HUES48 (cell line): Measurements from ENCODE around the gene TANC1.

ENCODE experiments used
- H3K27ac ChIP-seq: one replicate; pipeline ENCODE4 v1.7.0; 2013; ENCODE audit warnings: low read depth, low read length, inconsistent platforms
- H3K27me3 ChIP-seq: 2 replicates; pipeline ENCODE4 v1.6.1; 2013; ENCODE audit warnings: mild to moderate bottlenecking, low read length; ENCODE audit not compliant: control insufficient read depth, insufficient read depth
- H3K36me3 ChIP-seq: 2 replicates; pipeline ENCODE4 v1.6.1; 2013; ENCODE audit warnings: low read length; ENCODE audit not compliant: control insufficient read depth, insufficient read depth
- H3K4me1 ChIP-seq: 2 replicates; pipeline ENCODE4 v1.6.1; 2013; ENCODE audit warnings: mild to moderate bottlenecking, low read length; ENCODE audit not compliant: control insufficient read depth, insufficient read depth
- H3K4me3 ChIP-seq: 2 replicates; pipeline ENCODE4 v1.5.1; 2013; ENCODE audit warnings: mild to moderate bottlenecking, low read depth, low read length
- H3K9ac ChIP-seq: 2 replicates; pipeline ENCODE4 v1.6.1; 2013; ENCODE audit warnings: mild to moderate bottlenecking, low read depth, low read length, moderate library complexity
- H3K9me3 ChIP-seq: 2 replicates; pipeline ENCODE4 v1.6.1; 2013; ENCODE audit warnings: low read length; ENCODE audit not compliant: control insufficient read depth, insufficient read depth

TANC1 gene

DNA sequence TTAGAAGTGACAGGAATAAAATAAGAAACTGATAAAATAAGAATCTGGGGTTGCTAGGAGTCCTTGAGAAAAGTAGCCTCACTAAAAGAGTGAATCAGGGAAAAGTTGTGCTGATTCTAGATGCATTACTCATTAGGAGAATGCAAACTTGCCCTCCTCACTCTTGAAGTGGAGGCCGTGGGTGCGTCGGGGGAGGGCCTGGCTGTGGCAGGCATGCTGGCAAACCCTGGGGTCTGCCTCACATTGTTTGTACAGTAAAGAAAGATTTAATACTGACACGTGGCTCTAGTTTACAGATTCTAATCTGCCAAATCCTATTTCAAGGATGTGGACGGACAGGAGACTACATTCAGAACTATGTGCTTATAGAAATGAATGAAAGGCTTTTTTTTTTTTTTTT lies 41.9 kb downstream of the TANC1 start:
- H3K36me3 ChIP-seq = no peaks in the 10 kb centered on the region
- no peak overlapping the region for H3K4me3 ChIP-seq
- no peaks in the 10 kb centered on the region for H3K27me3 ChIP-seq
- H3K9ac ChIP-seq = no peak overlapping the region
- H3K27ac ChIP-seq = no peak overlapping the region
- peaks cover 8% of the 10 kb centered on the region; the same call in 1 of the 2 replicates for H3K4me1 ChIP-seq
- peaks cover 12% of the 10 kb centered on the region; the same call in 1 of the 2 replicates for H3K9me3 ChIP-seq

DNA sequence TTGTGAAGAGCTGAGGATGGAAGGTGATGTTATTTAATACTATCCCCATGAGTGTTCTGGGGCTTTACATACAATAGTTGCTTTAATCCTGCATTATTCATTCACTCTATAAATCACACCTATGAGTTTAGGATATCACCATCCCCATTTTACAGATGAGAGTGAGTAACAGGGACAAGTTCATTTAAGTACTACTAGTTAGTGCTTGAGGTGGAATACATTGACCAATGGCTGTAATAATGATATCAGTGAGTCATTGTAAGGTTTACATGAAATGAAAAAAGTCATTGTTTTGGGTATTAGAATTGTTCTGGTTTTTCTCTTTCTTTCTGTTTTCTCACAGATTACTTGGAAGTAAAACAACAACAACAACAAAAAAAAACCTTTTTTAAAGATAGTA lies 42.5 kb downstream of the TANC1 start:
- no peak overlapping the region for H3K4me3 ChIP-seq
- no peaks in the 10 kb centered on the region for H3K27me3 ChIP-seq
- H3K9me3 ChIP-seq = peaks cover 18% of the 10 kb centered on the region
- H3K9ac ChIP-seq = no peak overlapping the region
- no peaks in the 10 kb centered on the region for H3K36me3 ChIP-seq
- peaks cover 8% of the 10 kb centered on the region; the same call in 1 of the 2 replicates for H3K4me1 ChIP-seq
- H3K27ac ChIP-seq = no peak overlapping the region

DNA sequence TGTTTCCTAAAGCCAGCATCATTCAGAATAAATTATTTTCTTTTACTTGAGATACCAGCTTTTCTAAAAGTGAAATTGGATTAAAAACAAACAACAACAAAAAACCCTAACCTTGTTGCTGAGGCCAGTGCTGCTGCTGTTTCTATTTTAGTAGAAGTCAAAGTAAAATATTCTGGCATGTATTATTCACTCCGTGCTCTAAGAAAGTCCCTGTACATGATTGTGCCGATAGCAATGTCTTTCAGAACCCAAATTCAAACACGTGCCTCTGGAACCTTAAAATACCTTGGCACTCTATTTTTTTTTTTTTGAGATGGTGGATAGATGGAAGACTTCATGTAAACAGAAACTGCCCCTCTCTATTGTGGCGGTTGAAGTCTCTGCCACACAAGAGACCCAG lies 43.7 kb downstream of the TANC1 start:
- H3K9me3 ChIP-seq = peaks cover 21% of the 10 kb centered on the region
- H3K27ac ChIP-seq = no peak overlapping the region
- H3K9ac ChIP-seq = no peak overlapping the region
- no peaks in the 10 kb centered on the region for H3K27me3 ChIP-seq
- no peak overlapping the region for H3K4me3 ChIP-seq
- no peaks in the 10 kb centered on the region for H3K36me3 ChIP-seq
- peaks cover 8% of the 10 kb centered on the region; the same call in 1 of the 2 replicates for H3K4me1 ChIP-seq

DNA sequence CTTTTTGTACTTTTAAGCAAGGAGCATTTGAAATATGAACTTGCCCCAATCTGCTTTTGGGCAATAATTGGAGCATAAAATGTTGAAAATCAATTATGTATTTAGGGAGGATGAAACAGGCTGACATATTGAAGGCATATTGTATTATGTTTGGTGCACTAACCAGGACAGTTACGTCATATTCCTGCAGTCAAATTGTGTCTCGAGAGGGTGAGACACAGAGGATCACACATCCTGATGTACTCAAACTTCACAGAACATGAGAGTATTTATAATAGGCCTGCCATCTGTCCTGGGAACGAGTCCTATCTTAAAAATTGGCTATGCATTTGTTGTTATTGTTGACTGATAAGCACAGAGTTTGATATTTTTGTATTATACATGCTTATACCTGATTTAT lies 44.7 kb downstream of the TANC1 start:
- Histone ChIP-seq H3K36me3 (no peaks in the 10 kb centered on the region), H3K27me3 (no peaks in the 10 kb centered on the region), H3K9ac (no peak overlapping the region), H3K27ac (no peak overlapping the region), H3K9me3 (peaks cover 21% of the 10 kb centered on the region), H3K4me3 (no peak overlapping the region), H3K4me1 (peaks cover 8% of the 10 kb centered on the region; the same call in 1 of the 2 replicates)

DNA sequence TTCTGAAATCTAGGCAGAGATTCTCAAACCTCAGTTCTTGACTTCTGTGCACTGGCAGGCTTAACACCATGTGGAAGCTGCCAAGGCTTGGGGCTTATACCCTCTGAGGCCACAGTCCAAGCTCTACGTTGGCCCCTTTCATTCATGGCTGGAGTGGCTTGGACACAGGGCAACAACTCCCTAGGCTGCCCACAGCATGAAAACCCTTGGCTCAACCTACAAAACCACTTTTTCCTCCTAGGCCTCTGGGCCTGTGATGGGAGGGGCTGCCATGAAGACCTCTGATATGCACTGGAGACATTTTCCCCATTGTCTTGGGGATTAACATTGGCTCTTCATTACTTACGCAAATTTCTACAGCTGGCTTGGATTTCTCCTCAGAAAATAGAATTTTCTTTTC lies 46.7 kb downstream of the TANC1 start:
- Histone ChIP-seq H3K4me1 (peaks cover 3% of the 10 kb centered on the region; the same call in 1 of the 2 replicates), H3K9ac (no peak overlapping the region), H3K27ac (no peak overlapping the region), H3K9me3 (peaks cover 21% of the 10 kb centered on the region), H3K4me3 (no peak overlapping the region), H3K36me3 (no peaks in the 10 kb centered on the region), H3K27me3 (no peaks in the 10 kb centered on the region)

DNA sequence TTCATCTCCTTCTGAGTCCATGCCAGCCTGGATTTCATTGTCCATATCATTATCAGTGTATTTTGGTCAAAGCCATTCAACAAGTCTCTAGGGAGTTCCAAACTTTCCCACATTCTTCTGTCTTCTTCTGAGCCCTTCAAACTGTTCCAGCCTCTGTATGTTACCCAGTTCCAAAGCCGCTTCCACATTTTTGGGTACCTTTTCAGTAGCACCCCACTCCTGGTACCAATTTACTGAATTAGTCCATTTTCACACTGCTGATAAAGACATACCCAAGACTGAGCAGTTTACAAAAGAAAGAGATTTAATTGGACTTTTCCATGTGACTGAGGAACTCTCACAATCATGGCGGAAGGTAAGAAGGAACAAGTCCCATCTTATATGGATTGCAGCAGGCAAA lies 47.4 kb downstream of the TANC1 start:
- H3K36me3 ChIP-seq = no peaks in the 10 kb centered on the region
- no peaks in the 10 kb centered on the region for H3K4me1 ChIP-seq
- H3K9me3 ChIP-seq = peaks cover 21% of the 10 kb centered on the region
- no peak overlapping the region for H3K4me3 ChIP-seq
- H3K9ac ChIP-seq = no peak overlapping the region
- no peak overlapping the region for H3K27ac ChIP-seq
- no peaks in the 10 kb centered on the region for H3K27me3 ChIP-seq

DNA sequence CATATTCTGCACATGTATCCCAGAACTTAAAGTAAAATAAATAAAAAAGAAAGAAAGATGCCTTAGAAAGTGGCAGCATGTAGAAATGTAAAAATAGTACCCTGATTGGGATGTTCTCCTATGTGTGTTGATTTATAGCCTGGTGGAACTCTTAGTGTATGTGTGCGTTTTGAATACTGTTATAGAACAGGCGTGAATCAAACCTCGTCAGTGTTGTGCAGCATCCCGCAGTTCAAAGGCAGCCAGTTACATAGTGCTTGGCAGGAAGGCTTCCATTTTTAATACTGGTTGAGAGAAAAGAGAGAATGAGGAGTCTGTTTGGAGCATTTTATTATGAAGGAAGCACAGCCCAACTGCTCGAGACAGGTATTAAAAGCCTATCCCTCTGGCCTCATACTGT lies 49.4 kb downstream of the TANC1 start:
- H3K27me3 ChIP-seq = no peaks in the 10 kb centered on the region
- no peaks in the 10 kb centered on the region for H3K36me3 ChIP-seq

DNA sequence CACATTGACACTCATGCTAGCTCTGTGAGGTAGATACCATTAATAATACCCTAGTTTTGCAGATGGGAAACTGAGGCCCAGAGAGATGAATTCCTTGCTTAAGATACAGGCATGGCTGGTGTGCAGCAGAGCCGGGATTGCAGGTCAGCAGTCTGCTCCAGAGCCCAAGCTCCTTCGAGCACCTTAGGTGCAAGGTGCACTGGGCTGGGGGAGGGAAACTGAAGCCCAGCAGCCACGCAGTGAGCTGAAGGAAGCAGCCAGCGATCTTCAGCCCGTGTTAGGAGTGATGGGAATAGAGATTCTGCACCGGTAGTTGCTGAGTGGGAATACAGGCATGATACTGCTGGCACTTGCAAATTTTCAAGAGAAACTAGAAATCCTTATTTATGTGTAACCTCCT lies 50.6 kb downstream of the TANC1 start:
- Histone ChIP-seq H3K36me3 (no peaks in the 10 kb centered on the region), H3K9ac (no peak overlapping the region), H3K27me3 (no peaks in the 10 kb centered on the region), H3K9me3 (peaks cover 17% of the 10 kb centered on the region), H3K27ac (no peak overlapping the region), H3K4me1 (no peaks in the 10 kb centered on the region), H3K4me3 (no peak overlapping the region)

More for the DNA sequence above, 49.4 kb downstream of the TANC1 start:
- Histone ChIP-seq H3K4me3 (no peak overlapping the region), H3K27ac (no peak overlapping the region), H3K4me1 (no peaks in the 10 kb centered on the region), H3K9me3 (peaks cover 21% of the 10 kb centered on the region), H3K9ac (no peak overlapping the region)

DNA sequence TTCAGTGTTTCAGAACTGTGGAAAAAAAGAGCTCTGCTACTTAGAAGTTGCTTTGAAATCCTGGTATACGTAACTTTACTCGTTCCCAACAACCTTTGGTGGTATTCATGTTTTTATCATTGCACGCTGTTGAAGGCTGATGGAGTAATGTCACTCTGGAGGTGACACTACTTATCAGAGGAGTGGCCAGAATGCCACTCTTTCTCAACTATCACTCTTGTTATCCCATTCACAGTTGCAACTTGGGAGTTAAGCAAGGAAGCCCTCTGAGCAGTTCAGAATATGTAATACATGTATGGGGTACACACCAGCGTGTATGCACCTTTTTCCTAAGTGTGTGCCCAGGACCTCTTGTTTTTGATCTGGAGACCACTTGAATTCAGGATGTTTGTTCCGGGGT lies 53.6 kb downstream of the TANC1 start:
- H3K9ac ChIP-seq = no peak overlapping the region
- no peak overlapping the region for H3K4me3 ChIP-seq
- H3K9me3 ChIP-seq = no peaks in the 10 kb centered on the region

DNA sequence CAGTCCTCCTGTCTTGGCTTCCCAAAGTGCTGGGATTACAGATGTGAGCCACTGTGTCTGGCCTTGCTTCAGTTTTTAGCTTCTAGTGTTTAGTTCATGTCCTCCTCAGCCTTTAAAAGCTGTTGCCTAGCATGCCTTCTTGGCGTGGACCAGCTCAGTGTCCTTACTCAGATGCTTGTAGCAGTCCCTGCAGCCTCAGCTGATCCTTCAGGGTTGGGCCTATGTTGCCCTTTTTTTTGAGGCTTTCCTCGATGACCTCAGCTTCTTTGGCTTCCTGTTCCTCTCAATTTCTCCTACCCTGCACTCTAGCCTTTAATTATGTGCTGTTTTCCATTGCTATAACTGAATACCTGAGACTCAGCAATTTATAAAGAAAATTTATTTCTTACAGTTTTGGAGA lies 57.7 kb downstream of the TANC1 start:
- no peak overlapping the region for H3K4me3 ChIP-seq
- no peak overlapping the region for H3K9ac ChIP-seq
- no peak overlapping the region for H3K27ac ChIP-seq
- H3K4me1 ChIP-seq = peaks cover 20% of the 10 kb centered on the region
- no peaks in the 10 kb centered on the region for H3K27me3 ChIP-seq
- no peaks in the 10 kb centered on the region for H3K9me3 ChIP-seq
- no peaks in the 10 kb centered on the region for H3K36me3 ChIP-seq

More for the DNA sequence above, 53.6 kb downstream of the TANC1 start:
- H3K27ac ChIP-seq = no peak overlapping the region
- peaks cover 7% of the 10 kb centered on the region for H3K4me1 ChIP-seq
- H3K36me3 ChIP-seq = no peaks in the 10 kb centered on the region
- no peaks in the 10 kb centered on the region for H3K27me3 ChIP-seq

DNA sequence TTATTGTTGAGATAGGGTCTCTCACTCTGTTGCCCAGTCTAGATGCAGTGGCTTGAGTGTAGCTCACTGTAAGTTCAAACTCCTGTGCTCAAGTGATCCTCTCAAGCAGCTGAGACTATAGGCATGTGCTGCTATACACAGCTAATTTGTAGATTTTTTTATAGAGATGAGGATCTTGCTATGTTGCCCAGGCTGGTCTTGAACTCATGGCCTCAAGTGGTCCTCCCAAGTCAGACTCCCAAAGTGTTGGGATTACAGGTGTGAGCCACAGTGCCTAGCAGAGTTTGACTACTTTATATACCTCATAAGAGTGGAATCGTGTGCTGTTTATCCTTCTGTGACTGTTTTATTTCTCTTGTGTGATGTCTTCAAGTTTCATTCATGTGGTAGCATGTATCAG lies 60.3 kb downstream of the TANC1 start:
- Histone ChIP-seq H3K9me3 (no peaks in the 10 kb centered on the region), H3K36me3 (no peaks in the 10 kb centered on the region), H3K9ac (no peak overlapping the region), H3K27ac (no peak overlapping the region), H3K4me3 (no peak overlapping the region), H3K27me3 (no peaks in the 10 kb centered on the region), H3K4me1 (peaks cover 37% of the 10 kb centered on the region)

DNA sequence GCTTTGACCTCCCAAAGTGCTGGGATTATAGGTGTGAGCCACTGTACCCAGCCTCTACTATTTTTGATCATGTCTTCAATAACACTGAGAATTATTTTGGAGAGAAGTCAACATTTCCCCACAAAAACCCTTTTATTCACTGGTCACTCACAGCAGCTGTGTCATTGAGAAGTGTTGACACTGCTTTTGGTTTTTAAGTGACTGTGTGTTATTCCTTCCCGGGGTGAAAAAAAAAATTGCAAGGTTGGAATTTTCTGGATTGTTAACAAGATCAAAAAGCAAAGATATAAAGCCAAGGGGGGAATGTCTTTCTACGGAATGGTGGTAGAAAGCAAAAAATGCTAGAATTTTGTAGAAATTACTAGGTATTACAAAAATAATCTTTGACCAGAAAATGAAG lies 61.5 kb downstream of the TANC1 start:
- no peak overlapping the region for H3K9ac ChIP-seq
- H3K36me3 ChIP-seq = no peaks in the 10 kb centered on the region
- H3K4me1 ChIP-seq = peaks cover 37% of the 10 kb centered on the region
- no peaks in the 10 kb centered on the region for H3K27me3 ChIP-seq
- H3K4me3 ChIP-seq = no peak overlapping the region
- no peaks in the 10 kb centered on the region for H3K9me3 ChIP-seq
- H3K27ac ChIP-seq = peak overlapping the region; percentile 92
